Panc1 (cell line): ENCODE results near the gene OR51V1. TPM values are rescaled to one million over a fixed set of nuclear protein-coding genes. Genes with fewer than 3 reads are reported as not detected.

Source experiments
- ATAC-seq: fragments of 200-7000 bp; cut with Tn5 transposase; 2 replicates; pipeline ENCODE4 v1.9.1; 2020; ENCODE audit warnings: mild to moderate bottlenecking, moderate library complexity
- BruUV-seq: library from RNA; stranded (reverse); fragments of 400-500 nt; replicated peaks from 2 replicates; lab custom pipeline; 2021; lab: Mats Ljungman, UMichigan
- CTCF ChIA-PET: fragments of 300-600 bp; sonication (Branson Sonifier 250); formaldehyde crosslinking; loops from one replicate; lab custom pipeline; 2022; ENCODE audit warnings: antibody characterized with exemption; lab: Charles Lee
- POLR2A ChIA-PET: fragments of 300-600 bp; sonication (Branson Sonifier 250); formaldehyde crosslinking; loops from one replicate; lab custom pipeline; 2022; ENCODE audit warnings: antibody characterized with exemption; lab: Charles Lee
- DNase-seq: peaks from one replicate; pipeline ENCODE4 v3.0.0-alpha.2; 2010; ENCODE audit warnings: low read depth, low spot score
- H3K27ac ChIP-seq: 2 replicates; pipeline ENCODE4 v1.5.1; 2011; ENCODE audit warnings: mild to moderate bottlenecking, low read length, inconsistent platforms
- H3K27me3 ChIP-seq: fragments of 200-500 bp; sonication (Bioruptor generic); 2 replicates; pipeline ENCODE4 v1.6.0; 2014; ENCODE audit warnings: low read length, inconsistent platforms; ENCODE audit not compliant: control insufficient read depth, insufficient read depth
- H3K36me3 ChIP-seq: fragments of 200-500 bp; sonication (Bioruptor generic); 2 replicates; pipeline ENCODE4 v1.5.1; 2014; ENCODE audit warnings: inconsistent platforms, mild to moderate bottlenecking, low read length, moderate library complexity; ENCODE audit not compliant: control insufficient read depth, insufficient read depth
- H3K4me1 ChIP-seq: 2 replicates; pipeline ENCODE4 v1.5.1; 2011; ENCODE audit warnings: inconsistent platforms, mild to moderate bottlenecking, low read length, moderate library complexity; ENCODE audit not compliant: control insufficient read depth, insufficient read depth
- H3K4me3 ChIP-seq, 2 experiments: 2 replicates each; pipeline ENCODE4 v1.5.1; 2011 to 2012; ENCODE audit warnings: low read depth in 2 of 2, low read length in 2 of 2, mild to moderate bottlenecking in 2 of 2, inconsistent platforms in 1 of 2, moderate library complexity in 1 of 2
- H3K9me3 ChIP-seq: fragments of 200-500 bp; sonication (Bioruptor generic); 2 replicates; pipeline ENCODE4 v1.5.1; 2014; ENCODE audit warnings: low read depth, mild to moderate bottlenecking, inconsistent platforms, low read length, moderate library complexity; ENCODE audit not compliant: control insufficient read depth, insufficient read depth
- CTCF ChIP-seq: fragments of 450-650 bp; IDR thresholded peaks from 2 replicates; pipeline ENCODE4 v1.5.1; 2017; ENCODE audit warnings: mild to moderate bottlenecking
- POLR2AphosphoS5 ChIP-seq: IDR thresholded peaks from 2 replicates; pipeline ENCODE4 v1.6.1; 2012; ENCODE audit warnings: mild to moderate bottlenecking, low read depth, low read length, moderate library complexity
- REST ChIP-seq, 2 experiments: IDR thresholded peaks; 2 replicates each; pipeline ENCODE4 v1.6.1; 2011 to 2012; ENCODE audit warnings: low read depth in 2 of 2, control low read depth in 1 of 2, low read length in 1 of 2, mild to moderate bottlenecking in 1 of 2, moderate library complexity in 1 of 2; ENCODE audit not compliant: insufficient read depth in 1 of 2
- SIN3A ChIP-seq: IDR thresholded peaks from 2 replicates; pipeline ENCODE4 v1.6.1; 2012; ENCODE audit warnings: low read depth, mild to moderate bottlenecking, low read length, moderate library complexity, borderline replicate concordance; ENCODE audit not compliant: insufficient read depth
- TCF7L2 ChIP-seq: IDR thresholded peaks from 2 replicates; pipeline ENCODE4 v1.6.1; 2011; ENCODE audit warnings: mild to moderate bottlenecking, low read depth, low read length, inconsistent platforms
- in situ Hi-C: cut with HindIII; loops from 2 replicates; pipeline ENCODE4 v1.10.0; 2016; ENCODE audit warnings: low sequenced_read_pairs, low pct_unique_long_range_greater_than_20kb
- intact Hi-C: fragments of 100-400 bp; cut with micrococcal nuclease; formaldehyde crosslinking; loops from one replicate; pipeline ENCODE4 v1.10.0; 2022; ENCODE audit not compliant: unreplicated experiment
- total RNA-seq: library from RNA; stranded (reverse); gene quantifications from one replicate; pipeline ENCODE4 v1.2.1, GENCODE V29; 2021; ENCODE audit not compliant: unreplicated experiment

The OR51V1 gene
- total RNA-seq, 1 experiment from 2014 or later = not detected

GRCh38 chr11:5223146-5223545, 22.7 kb upstream of the OR51V1 start:
- in situ Hi-C loops (no loop called here), intact Hi-C loops (no loop called here)
- POLR2A ChIA-PET = no interaction called here
- Histone ChIP-seq H3K27me3 (no peaks in the 10 kb centered on the region), H3K27ac (no peak overlapping the region), H3K4me3 (no peak overlapping the region), H3K4me1 (no peaks in the 10 kb centered on the region), H3K9me3 (no peaks in the 10 kb centered on the region), H3K36me3 (no peaks in the 10 kb centered on the region)
- DNase-seq (no peak), ATAC-seq (no peak)
- BruUV-seq = no TSS peak
- TF ChIP-seq REST (IDR thresholded peaks at IDR 0.05; ENCODE audit: insufficient read depth in 1 of 2, low read depth in 2 of 2, low read length in 1 of 2) (no peak), TCF7L2 (no peak), CTCF (no peak), SIN3A (no peak), POLR2AphosphoS5 (no peak)
- CTCF ChIA-PET = interaction anchor here (0.7 kb wide), 1 partner anchor 14 kb away, joined by 4 read pairs; no protein-coding TSS in a partner anchor

GRCh38 chr11:5210376-5210885, 9.9 kb upstream of the OR51V1 start:
- Histone ChIP-seq H3K9me3 (no peaks in the 10 kb centered on the region), H3K36me3 (no peaks in the 10 kb centered on the region), H3K27ac (no peak overlapping the region), H3K27me3 (0 out of 2 replicates have a peak, but pooled peaks cover 3% of the 10 kb centered on the region), H3K4me1 (no peaks in the 10 kb centered on the region), H3K4me3 (no peak overlapping the region)
- BruUV-seq = no TSS peak
- no peak for TF ChIP-seq SIN3A
- TF ChIP-seq POLR2AphosphoS5 = no peak
- TF ChIP-seq CTCF = no peak
- TF ChIP-seq TCF7L2 = no peak
- TF ChIP-seq REST (IDR thresholded peaks at IDR 0.05; ENCODE audit: insufficient read depth in 1 of 2, low read depth in 2 of 2, low read length in 1 of 2) = no peak
- no peak for DNase-seq
- ChIA-PET CTCF (no interaction called here), POLR2A (no interaction called here)
- in situ Hi-C loops = no loop called here
- intact Hi-C loops = no loop called here
- ATAC-seq = no peak
